ENCODE measurements around the gene AOAH.
A peak's percentile ranks its signal among the peaks of the same experiment; 100 is the strongest.

The AOAH gene

GRCh38 chr7:36663481-36663880 lies 60.8 kb downstream of the AOAH start:
- ATAC-seq (ENCODE audit: insufficient read depth, low read depth) (no peak), DNase-seq (no peak)
- H3K9ac ChIP-seq (ENCODE audit: low read depth, low read length): no peak overlapping the region
- H3K79me2 ChIP-seq (ENCODE audit: insufficient read depth, low read length): no peaks in the 10 kb centered on the region
- no peak overlapping the region for H2AFZ ChIP-seq (ENCODE audit: low read depth, low read length)
- no peak overlapping the region for H3K27ac ChIP-seq (ENCODE audit: low read length)
- H3K9me3 ChIP-seq (ENCODE audit: insufficient read depth, low read length, severe bottlenecking): no peaks in the 10 kb centered on the region
- no peak overlapping the region for H3K4me3 ChIP-seq (ENCODE audit: low read depth in 1 of 2, low read length in 2 of 2)
- TF ChIP-seq CTCF (IDR thresholded peaks at IDR 0.05; ENCODE audit: borderline replicate concordance, extremely low read depth, low read length, poor library complexity, severe bottlenecking): no peak
- H3K4me1 ChIP-seq (ENCODE audit: insufficient read depth, low read length): peaks cover 11% of the 10 kb centered on the region; the same call in 1 of the 2 replicates
- H4K20me1 ChIP-seq (ENCODE audit: insufficient read depth, low read length): no peaks in the 10 kb centered on the region
- no peaks in the 10 kb centered on the region for H3K27me3 ChIP-seq (ENCODE audit: insufficient read depth, low read length, poor library complexity)
- no peak overlapping the region for H3K4me2 ChIP-seq (ENCODE audit: insufficient read depth, low read length)
- no peaks in the 10 kb centered on the region for H3K36me3 ChIP-seq (ENCODE audit: insufficient read depth, low read length)

GRCh38 chr7:36661135-36661840 lies 63.0 kb downstream of the AOAH start:
- no peak for DNase-seq
- no peaks in the 10 kb centered on the region for H3K79me2 ChIP-seq (ENCODE audit: insufficient read depth, low read length)
- no peak overlapping the region for H3K4me2 ChIP-seq (ENCODE audit: insufficient read depth, low read length)
- H3K27ac ChIP-seq (ENCODE audit: low read length): no peak overlapping the region
- TF ChIP-seq EZH2 (IDR thresholded peaks at IDR 0.05; ENCODE audit: borderline replicate concordance, low read depth, low read length, severe bottlenecking): no peak
- TF ChIP-seq CTCF (IDR thresholded peaks at IDR 0.05; ENCODE audit: borderline replicate concordance, extremely low read depth, low read length, poor library complexity, severe bottlenecking): no peak
- no peak overlapping the region for H3K9ac ChIP-seq (ENCODE audit: low read depth, low read length)
- H4K20me1 ChIP-seq (ENCODE audit: insufficient read depth, low read length): no peaks in the 10 kb centered on the region
- no peaks in the 10 kb centered on the region for H3K9me3 ChIP-seq (ENCODE audit: insufficient read depth, low read length, severe bottlenecking)
- no peaks in the 10 kb centered on the region for H3K36me3 ChIP-seq (ENCODE audit: insufficient read depth, low read length)
- no peaks in the 10 kb centered on the region for H3K4me1 ChIP-seq (ENCODE audit: insufficient read depth, low read length)
- peak; percentile 69 for ATAC-seq (ENCODE audit: insufficient read depth, low read depth)
- no peak overlapping the region for H2AFZ ChIP-seq (ENCODE audit: low read depth, low read length)
- no peaks in the 10 kb centered on the region for H3K27me3 ChIP-seq (ENCODE audit: insufficient read depth, low read length, poor library complexity)
- no peak overlapping the region for H3K4me3 ChIP-seq (ENCODE audit: low read depth in 1 of 2, low read length in 2 of 2)

DNA sequence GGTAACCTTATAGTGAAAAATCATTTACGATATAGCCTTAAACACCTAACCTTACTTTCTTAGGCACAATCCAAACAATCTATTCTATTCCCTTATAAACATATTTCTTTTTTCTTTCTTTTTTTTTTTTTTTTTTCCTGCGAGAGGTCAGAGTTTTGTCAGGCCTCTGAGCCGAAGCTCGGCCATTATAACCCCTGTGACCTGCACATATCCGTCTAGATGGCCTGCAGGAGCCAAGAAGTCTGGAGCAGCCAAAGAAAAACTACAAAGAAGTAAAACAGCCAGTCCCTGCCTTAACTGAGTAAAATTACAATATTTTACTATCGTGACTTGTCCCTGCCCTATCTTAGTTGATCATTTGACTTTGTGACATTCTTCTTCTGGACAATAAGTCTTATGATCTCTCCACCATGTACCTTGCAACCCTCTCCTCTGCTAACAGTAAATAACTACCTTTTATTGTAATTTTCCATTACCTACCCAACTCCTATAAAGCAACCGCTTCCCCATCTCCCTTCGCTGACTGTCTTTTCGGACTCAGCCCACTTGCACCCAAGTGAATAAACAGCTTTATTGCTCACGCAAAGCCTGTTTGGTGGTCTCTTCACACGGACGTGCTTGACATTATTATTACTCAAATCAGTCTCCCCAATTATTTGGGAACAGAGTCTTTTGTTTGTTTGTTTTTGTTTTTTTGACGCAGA lies 64.5 kb downstream of the AOAH start:
- Histone ChIP-seq H3K36me3 (ENCODE audit: insufficient read depth, low read length) (no peaks in the 10 kb centered on the region), H3K27me3 (ENCODE audit: insufficient read depth, low read length, poor library complexity) (no peaks in the 10 kb centered on the region), H4K20me1 (ENCODE audit: insufficient read depth, low read length) (no peaks in the 10 kb centered on the region), H3K4me1 (ENCODE audit: insufficient read depth, low read length) (no peaks in the 10 kb centered on the region), H3K9ac (ENCODE audit: low read depth, low read length) (no peak overlapping the region), H3K9me3 (ENCODE audit: insufficient read depth, low read length, severe bottlenecking) (no peaks in the 10 kb centered on the region), H2AFZ (ENCODE audit: low read depth, low read length) (no peak overlapping the region), H3K27ac (ENCODE audit: low read length) (no peak overlapping the region), H3K4me3 (ENCODE audit: low read depth in 1 of 2, low read length in 2 of 2) (no peak overlapping the region), H3K79me2 (ENCODE audit: insufficient read depth, low read length) (no peaks in the 10 kb centered on the region), H3K4me2 (ENCODE audit: insufficient read depth, low read length) (no peak overlapping the region)
- ATAC-seq (ENCODE audit: insufficient read depth, low read depth): no peak
- TF ChIP-seq EZH2 (IDR thresholded peaks at IDR 0.05; ENCODE audit: borderline replicate concordance, low read depth, low read length, severe bottlenecking) (no peak), CTCF (IDR thresholded peaks at IDR 0.05; ENCODE audit: borderline replicate concordance, extremely low read depth, low read length, poor library complexity, severe bottlenecking) (no peak)
- no peak for DNase-seq

Measured in DND-41 (cell line).